GM06990 (cell line): ENCODE results near the gene SIDT2.

ENCODE experiments used
- DNase-seq: peaks from one replicate; pipeline ENCODE4 v3.0.0-alpha.2; 2011; ENCODE audit not compliant: insufficient read length; ENCODE audit errors: extremely low read depth
- H3K27me3 ChIP-seq: replicated peaks from 2 replicates; pipeline ENCODE4 v1.6.0; 2011; ENCODE audit warnings: low read length; ENCODE audit not compliant: control insufficient read depth, insufficient read depth
- H3K36me3 ChIP-seq: 2 replicates; pipeline ENCODE4 v1.5.1; 2011; ENCODE audit warnings: low read length; ENCODE audit not compliant: control insufficient read depth, insufficient read depth
- H3K4me3 ChIP-seq: replicated peaks from 2 replicates; pipeline ENCODE4 v1.5.1; 2011; ENCODE audit warnings: low read depth, mild to moderate bottlenecking, control low read depth, low read length
- CTCF ChIP-seq: IDR thresholded peaks from 2 replicates; pipeline ENCODE4 v1.5.1; 2011; ENCODE audit warnings: low read length, control low read depth, mild to moderate bottlenecking, inconsistent platforms; ENCODE audit not compliant: insufficient read depth, poor library complexity, severe bottlenecking

The SIDT2 gene

GRCh38 chr11:117232092-117232878 lies 53.7 kb downstream of the SIDT2 start, which contains the start of gene RNF214:
TSS of gene RNF214 (plus strand) at chr11:117232671. CDS start at chr11:117234273, 1,602 bp downstream.
- peak within 1 kb of the TSS; percentile 93 for H3K4me3 ChIP-seq
- peaks cover 8% of the 10 kb centered on the region for H3K36me3 ChIP-seq
- peak; percentile 90 for DNase-seq
- no peaks in the 10 kb centered on the region for H3K27me3 ChIP-seq
- peak; percentile 64 for TF ChIP-seq CTCF

GRCh38 chr11:117232911-117233409 lies 54.4 kb downstream of the SIDT2 start:
- peak; percentile 44 for DNase-seq
- no peak for TF ChIP-seq CTCF
- peak overlapping the region; percentile 93 for H3K4me3 ChIP-seq
- peaks cover 8% of the 10 kb centered on the region for H3K36me3 ChIP-seq
- H3K27me3 ChIP-seq, result no peaks in the 10 kb centered on the region

GRCh38 chr11:117238221-117238620 lies 59.7 kb downstream of the SIDT2 start:
- no peaks in the 10 kb centered on the region for H3K27me3 ChIP-seq
- no peak for TF ChIP-seq CTCF
- no peak overlapping the region for H3K4me3 ChIP-seq
- peaks cover 7% of the 10 kb centered on the region for H3K36me3 ChIP-seq
- DNase-seq, result no peak

- TF ChIP-seq CTCF, result no peak
- H3K27me3 ChIP-seq, result no peaks in the 10 kb centered on the region
- DNase-seq, result no peak
Measured at GRCh38 chr11:117239295-117239694, 60.8 kb downstream of the SIDT2 start.

More at GRCh38 chr11:117239295-117239694, 60.8 kb downstream of the SIDT2 start:
- Histone ChIP-seq H3K36me3 (peaks cover 7% of the 10 kb centered on the region), H3K4me3 (no peak overlapping the region)
